GM18870 (cell line): ENCODE results near the gene RASL11B.

Source experiments
- ATAC-seq: cut with Tn5 transposase; IDR thresholded peaks from one replicate; pipeline ENCODE4 v1.9.1; 2021; ENCODE audit warnings: moderate library complexity; ENCODE audit not compliant: unreplicated experiment

The RASL11B gene

GRCh38 chr4:52842792-52843191 is 19.3 kb upstream of the RASL11B start:
- no peak for ATAC-seq

- no peak for ATAC-seq
These were observed 18.8 kb upstream of the RASL11B start for GRCh38 chr4:52843351-52843750.

GRCh38 chr4:52843958-52844357 is 18.2 kb upstream of the RASL11B start:
- ATAC-seq, result no peak

GRCh38 chr4:52844596-52844995 is 17.5 kb upstream of the RASL11B start:
- ATAC-seq, result no peak

GRCh38 chr4:52846502-52846901 is 15.6 kb upstream of the RASL11B start:
- no peak for ATAC-seq

DNA sequence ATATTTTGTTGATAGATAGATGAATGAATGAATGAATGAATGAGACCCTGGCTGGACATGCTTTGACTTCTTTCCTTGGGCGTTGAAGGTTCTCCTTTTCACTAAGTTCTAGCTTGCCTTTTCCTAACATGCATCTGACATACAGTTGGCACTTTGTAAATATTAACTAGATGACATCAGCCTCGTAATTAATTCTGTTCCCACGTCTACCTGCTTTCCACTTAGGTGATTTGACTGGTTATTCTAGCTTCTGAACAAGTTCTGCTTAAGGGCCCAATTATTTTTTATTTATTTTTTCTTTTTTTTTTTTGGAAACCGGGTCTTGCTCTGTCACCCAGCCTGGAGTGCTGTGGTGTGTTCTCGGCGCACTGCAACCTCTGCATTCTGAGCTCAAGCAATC is 13.9 kb upstream of the RASL11B start:
- no peak for ATAC-seq

GRCh38 chr4:52850406-52851124 is 11.6 kb upstream of the RASL11B start:
- ATAC-seq, result no peak

DNA sequence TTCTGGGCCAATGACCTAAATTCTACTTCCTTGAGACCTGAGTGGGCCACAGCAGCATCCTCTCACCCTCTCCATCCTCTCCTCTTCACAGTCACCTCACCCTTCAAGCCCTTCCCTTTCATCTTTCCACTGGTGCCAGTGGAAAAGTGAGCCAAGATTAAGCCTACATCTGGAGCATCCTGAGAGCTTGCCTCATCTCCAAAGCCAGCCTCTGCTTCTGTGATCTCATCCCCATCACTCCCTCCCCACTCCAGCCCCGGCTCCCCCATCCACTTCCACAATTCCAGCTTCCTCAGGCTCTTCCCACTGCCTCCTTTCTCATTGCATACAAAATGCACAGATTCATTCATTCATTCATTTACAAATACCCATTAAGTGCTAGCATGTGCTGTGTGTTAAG is 10.1 kb upstream of the RASL11B start:
- ATAC-seq, result no peak

GRCh38 chr4:52852711-52853110 is 9.4 kb upstream of the RASL11B start:
- no peak for ATAC-seq

DNA sequence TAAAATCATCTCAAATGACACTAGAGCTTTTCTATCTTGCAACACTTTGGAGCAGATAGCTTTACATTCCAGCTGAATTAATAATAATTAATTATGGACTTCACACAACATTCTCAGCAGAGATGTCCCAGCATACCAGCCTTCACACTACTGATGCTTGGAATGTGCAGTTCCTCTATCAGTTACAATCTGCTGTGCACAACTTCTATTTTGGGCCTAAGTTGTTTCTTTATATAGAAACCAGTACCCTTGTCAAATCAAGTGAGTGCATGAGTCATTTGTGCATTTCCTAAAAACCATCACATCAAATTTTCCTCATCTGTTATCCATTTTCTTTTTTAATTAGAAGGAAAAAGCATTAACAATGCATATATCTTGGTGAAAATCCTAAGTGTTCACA is 8.8 kb upstream of the RASL11B start:
- ATAC-seq, result no peak

DNA sequence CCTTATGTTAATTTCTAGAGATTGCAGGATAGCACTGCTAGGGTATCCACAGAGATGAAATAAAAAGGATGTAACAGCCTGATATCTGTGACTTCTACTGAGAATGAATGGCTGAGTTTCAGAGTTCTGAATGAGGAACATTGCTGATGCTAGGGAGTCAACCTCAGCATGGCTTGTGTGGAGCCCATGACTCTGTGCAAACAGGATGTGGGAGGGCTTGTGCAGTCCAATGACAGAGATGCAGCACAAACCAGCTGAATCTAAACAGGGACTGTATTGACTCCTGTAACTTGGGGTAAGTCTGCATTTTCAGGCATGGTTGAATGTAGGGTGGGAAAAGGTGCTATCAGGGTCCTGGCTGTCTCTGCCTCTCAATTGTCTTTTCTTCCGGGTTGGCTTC is 5.3 kb upstream of the RASL11B start:
- ATAC-seq, result no peak

DNA sequence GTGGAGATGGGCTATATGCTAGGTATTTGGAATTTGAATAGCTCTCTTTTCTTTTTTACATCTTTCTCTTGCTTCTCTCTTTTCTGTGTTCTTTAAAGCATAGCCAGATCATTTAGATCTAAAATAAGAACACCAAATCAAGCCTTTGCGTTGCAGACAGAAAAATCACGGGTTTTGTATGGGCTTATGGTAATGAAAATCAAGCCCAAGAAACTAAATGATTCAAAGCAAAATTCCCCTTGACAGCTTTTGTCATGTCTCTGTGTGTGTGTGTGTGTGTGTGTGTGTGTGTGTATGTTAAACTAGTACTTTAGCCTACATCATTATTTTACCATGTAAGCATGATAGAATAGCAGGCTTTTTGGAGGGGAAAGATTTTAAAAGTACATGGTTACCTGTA is 1.8 kb upstream of the RASL11B start:
- no peak for ATAC-seq

DNA sequence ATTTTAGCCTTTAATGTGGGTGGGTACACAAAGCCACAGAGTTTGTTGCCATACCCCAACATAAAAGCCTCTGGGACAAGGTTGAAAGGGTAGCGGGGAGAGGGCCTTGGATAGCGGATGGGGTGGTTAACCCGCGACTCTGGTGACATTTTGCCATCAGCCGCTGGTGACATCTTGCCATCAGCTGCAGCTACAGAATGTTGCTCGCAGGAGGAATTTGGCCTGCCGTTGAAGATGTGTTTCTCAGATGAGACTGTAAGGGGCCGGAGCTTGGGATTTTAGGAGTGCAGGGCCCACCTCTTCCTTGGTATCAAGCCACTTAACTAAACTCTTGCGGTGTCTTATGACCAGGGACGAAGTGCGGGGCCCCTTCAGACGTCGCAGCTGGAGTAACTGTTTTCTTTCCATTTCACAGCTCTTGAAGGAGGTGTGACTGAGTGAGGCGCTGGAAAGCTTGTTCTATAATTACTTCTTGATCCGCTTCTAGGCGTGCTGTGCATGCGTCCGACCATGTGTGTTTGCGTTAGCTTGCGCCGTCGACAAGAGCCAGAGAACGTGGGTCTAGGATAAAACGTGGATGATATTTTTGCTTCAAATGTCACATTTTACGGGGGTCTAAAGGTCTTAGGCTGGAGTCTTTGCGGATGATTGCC is 820 bp upstream of the RASL11B start:
- no peak for ATAC-seq

GRCh38 chr4:52862639-52863161 is 583 bp downstream of the RASL11B start:
- ATAC-seq, result no peak

GRCh38 chr4:52863324-52863723 is 1.2 kb downstream of the RASL11B start:
- ATAC-seq, result no peak

DNA sequence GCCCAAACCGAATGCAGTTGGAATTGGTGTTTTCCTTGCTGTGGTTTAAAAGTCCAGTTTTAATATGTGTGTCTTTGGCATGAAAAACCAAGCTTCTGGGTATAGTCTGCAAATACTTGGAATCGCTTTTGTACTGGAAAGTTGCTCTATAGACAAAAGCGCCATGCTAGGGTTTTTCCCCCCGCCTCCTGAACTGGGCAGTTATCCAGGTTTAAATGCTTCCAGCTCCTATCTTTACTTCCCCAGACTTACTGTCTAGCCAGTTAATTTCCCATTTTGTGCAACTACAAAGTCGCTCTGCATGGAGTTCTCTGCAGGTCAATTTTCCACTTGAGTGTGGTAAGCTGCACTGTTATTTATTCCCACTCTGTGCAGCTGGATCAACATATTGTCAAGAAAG is 2.7 kb downstream of the RASL11B start:
- no peak for ATAC-seq

DNA sequence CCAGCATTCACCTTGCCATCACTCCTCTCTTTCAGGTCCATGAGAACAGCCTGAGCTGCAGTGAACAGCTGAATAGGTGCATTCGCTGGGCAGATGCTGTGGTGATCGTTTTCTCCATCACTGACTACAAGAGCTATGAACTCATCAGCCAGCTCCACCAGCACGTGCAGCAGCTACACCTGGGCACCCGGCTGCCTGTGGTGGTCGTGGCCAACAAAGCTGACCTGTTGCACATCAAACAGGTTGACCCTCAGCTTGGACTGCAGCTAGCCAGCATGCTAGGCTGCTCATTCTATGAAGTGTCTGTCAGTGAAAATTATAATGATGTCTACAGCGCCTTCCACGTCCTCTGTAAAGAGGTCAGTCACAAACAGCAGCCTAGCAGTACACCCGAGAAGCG is 3.2 kb downstream of the RASL11B start:
- ATAC-seq, result no peak

DNA sequence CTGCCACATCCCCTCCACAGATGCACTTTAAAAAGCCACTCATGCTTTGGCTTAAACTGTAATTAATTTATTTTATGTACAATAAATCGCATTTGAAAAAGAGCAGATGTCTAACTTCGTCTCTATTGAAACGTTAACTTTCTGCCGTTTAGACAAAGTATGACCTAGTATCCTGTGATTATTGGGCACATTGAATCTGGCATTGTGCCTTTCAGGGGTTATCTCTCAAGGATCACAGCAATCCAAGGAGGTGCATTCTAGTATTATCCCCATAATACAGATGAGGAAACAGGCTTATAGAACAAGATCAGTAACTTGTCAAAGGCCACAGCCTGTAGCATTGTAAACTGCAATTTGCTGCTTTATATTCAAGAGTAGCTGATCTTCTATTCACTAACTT is 4.6 kb downstream of the RASL11B start:
- ATAC-seq, result no peak

- no peak for ATAC-seq
These were observed 5.0 kb downstream of the RASL11B start for GRCh38 chr4:52867163-52867562.

DNA sequence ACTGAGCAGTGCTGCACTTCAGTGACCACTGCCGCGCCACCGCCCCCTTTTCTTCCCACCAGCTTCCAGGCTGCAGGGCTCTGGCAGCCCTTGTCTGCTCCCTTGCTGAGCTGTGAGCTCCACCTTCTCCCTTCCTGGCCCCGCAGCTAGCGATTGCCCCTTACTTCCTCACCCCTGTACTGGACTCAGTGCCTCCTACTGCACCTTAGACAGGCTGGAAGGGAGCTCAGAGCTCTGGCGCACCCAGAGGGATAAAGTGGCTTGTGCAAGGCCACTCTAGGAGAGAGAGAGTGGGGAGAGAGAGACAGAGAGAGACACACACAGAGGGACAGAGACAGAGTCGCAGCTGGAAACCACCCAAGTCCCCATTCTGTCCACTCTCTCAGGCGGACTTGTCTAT is 6.0 kb downstream of the RASL11B start:
- no peak for ATAC-seq

- ATAC-seq, result no peak
These were observed 7.1 kb downstream of the RASL11B start for GRCh38 chr4:52869196-52869595.

GRCh38 chr4:52869656-52870055 is 7.5 kb downstream of the RASL11B start:
- no peak for ATAC-seq

- ATAC-seq, result no peak
These were observed 8.1 kb downstream of the RASL11B start for GRCh38 chr4:52870225-52870624.
